Measurements from ENCODE around the gene COL4A3. TPM values are rescaled to one million over a fixed set of nuclear protein-coding genes. Genes with fewer than 3 reads are reported as not detected.

COL4A3 gene
- 0.58 and 11.0 TPM in 2 replicates for total RNA-seq

DNA sequence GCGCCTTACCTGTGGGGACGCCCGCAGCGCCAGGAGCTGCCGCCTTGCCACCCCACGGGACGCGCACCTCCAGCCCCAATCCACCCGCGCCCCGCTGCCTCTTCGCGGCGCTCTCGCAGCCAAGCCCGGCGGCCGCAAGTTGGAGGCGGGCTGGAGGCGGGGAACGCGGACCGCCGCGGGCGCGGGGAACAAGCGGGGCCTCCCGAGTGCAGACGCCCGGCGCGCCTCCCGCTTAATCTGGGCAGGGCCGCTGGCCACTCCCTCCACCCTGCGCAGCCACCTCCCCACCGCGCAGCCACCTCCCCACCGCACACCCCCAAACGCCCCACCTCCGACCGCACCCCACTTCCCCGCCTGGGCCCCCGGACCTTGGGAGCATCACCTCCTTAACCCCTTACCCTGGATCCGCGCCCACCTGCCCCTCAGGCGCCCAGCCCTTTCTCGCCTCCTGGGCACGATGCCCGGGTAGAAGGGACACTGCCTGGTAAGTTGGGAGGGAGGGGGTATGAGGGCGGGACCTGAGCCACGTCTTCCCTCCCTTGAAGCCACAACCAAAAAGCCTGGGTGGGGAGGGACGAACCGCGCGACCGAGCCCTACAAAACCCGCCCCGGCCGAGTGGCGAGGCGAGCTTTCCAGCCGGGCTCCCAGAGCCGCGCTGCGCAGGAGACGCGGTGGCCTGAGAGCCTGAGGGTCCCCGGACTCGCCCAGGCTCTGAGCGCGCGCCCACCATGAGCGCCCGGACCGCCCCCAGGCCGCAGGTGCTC lies at the start of gene COL4A3, which contains the start of gene COL4A4:
Gene COL4A3 (plus strand): TSS at position 627 of the 765 bp plus-strand sequence. CDS start 103 bp downstream, at position 730.
Gene COL4A4 (minus strand): TSS at position 208 of the 765 bp plus-strand sequence. CDS start 16,722 bp downstream, outside the sequence.

DNA sequence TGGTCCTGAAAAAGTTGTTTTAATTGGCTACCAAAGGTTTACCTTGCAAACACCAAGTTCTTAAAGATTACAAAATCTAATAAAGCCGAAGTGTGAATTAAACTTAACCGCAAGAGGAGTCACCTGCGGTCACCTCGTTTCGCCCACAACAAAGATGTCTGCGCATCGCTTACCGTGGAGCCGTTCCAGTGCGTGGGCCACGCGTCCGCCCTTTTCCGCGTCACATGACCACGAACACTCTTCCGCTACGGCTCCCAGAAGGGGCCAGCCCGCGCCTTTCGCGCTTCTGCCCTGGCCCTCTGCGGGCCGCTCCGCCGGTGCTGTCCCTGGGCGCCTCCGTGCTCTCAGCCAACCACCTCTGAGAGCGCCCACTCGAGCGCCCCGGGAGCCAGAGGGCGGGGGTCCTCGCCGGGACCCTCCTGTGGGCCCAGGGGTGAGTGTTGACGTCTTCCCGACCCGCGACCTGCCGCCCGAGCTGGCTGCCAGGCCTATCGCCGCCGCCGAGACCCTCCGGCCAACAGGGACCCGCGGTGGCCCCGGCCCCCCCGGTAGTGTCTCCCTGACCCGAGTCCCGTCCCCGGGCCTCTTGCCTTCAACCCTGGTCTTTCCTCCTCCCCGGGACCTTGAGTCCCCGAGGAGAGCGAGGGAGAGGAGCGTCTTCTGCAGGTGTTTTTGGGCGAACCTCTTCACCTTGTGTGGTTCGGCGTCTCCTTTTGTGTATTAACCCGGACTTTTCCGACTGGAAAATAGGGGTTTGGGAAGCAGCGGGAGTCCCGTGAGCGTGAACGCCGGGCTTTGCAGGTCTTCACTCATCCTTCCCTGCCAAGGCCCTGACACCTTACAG lies 160.8 kb downstream of the COL4A3 start, which contains the start of gene MFF:
Gene MFF (plus strand): TSS at position 257 of the 844 bp plus-strand sequence. CDS start 5,415 bp downstream, outside the sequence.

Other genes starting within 250 kb of the COL4A3 start
- gene COL4A4, start 419 bp upstream of the COL4A3 start, total RNA-seq: 4.4 and 24.0 TPM in 2 replicates
- gene MFF, start 160.6 kb downstream of the COL4A3 start, total RNA-seq: 51.8 and 102 TPM in 2 replicates
- under 0.01 and 0.28 TPM in 2 replicates for gene TM4SF20, start 214.7 kb downstream of the COL4A3 start, total RNA-seq
- gene SCYGR1, start 223.3 kb downstream of the COL4A3 start, total RNA-seq: not detected in 2 replicates

Data from regular cardiac myocyte (primary cell).